Muscle of arm (tissue), 12 donors: ENCODE data around the gene FBXL20. TPM values are rescaled to one million over a fixed set of nuclear protein-coding genes. Genes with fewer than 3 reads are reported as not detected.
"Not testable (repeated sequence)": the region's sequence is repeated elsewhere in the genome, so short reads cannot be mapped to it uniquely, and the experiment has no call there.

Source experiments
- DNase-seq: peaks from one replicate; pipeline ENCODE4 v3.0.0-alpha.2; 2013
- polyA plus RNA-seq, 12 donors: library from polyadenylated mRNA; unstranded; fragments of 120-200 nt; gene quantifications; one replicate each; pipeline ENCODE4 v1.2.1, GENCODE V29; 2013; ENCODE audit not compliant: insufficient read length in 12 of 12

FBXL20 gene
- polyA plus RNA-seq, 12 donors = 6.5 to 11.7 (median 7.9) TPM; not detected in 1

- DNase-seq = no peak
Observed at GRCh38 chr17:39391448-39391847, 10.0 kb downstream of the FBXL20 start.

GRCh38 chr17:39385040-39385439, 16.4 kb downstream of the FBXL20 start:
- no peak for DNase-seq

GRCh38 chr17:39380144-39380543, 21.3 kb downstream of the FBXL20 start:
- DNase-seq = no peak

- no peak for DNase-seq
Observed at GRCh38 chr17:39376434-39376833, 25.0 kb downstream of the FBXL20 start.

GRCh38 chr17:39367805-39368204, 33.6 kb downstream of the FBXL20 start:
- DNase-seq = not testable (repeated sequence)

- no peak for DNase-seq
Observed at GRCh38 chr17:39365872-39366271, 35.6 kb downstream of the FBXL20 start.

- DNase-seq = peak; percentile 38
Observed at GRCh38 chr17:39365242-39365641, 36.2 kb downstream of the FBXL20 start.

- DNase-seq = peak; percentile 8
Observed at GRCh38 chr17:39364236-39365025, 37.0 kb downstream of the FBXL20 start.

- DNase-seq = no peak
Observed at GRCh38 chr17:39361064-39361463, 40.4 kb downstream of the FBXL20 start.

GRCh38 chr17:39360537-39360936, 40.9 kb downstream of the FBXL20 start:
- no peak for DNase-seq

GRCh38 chr17:39359994-39360393, 41.4 kb downstream of the FBXL20 start:
- DNase-seq = no peak

- no peak for DNase-seq
Observed at GRCh38 chr17:39357986-39358385, 43.4 kb downstream of the FBXL20 start.

- no peak for DNase-seq
Observed at GRCh38 chr17:39357488-39357887, 43.9 kb downstream of the FBXL20 start.

GRCh38 chr17:39352986-39353385, 48.4 kb downstream of the FBXL20 start:
- DNase-seq = no peak

- DNase-seq = peak; percentile 9
Observed at GRCh38 chr17:39352511-39352910, 48.9 kb downstream of the FBXL20 start.

GRCh38 chr17:39351508-39351907, 49.9 kb downstream of the FBXL20 start:
- no peak for DNase-seq

- no peak for DNase-seq
Observed at GRCh38 chr17:39349246-39349645, 52.2 kb downstream of the FBXL20 start.

GRCh38 chr17:39346863-39347262, 54.6 kb downstream of the FBXL20 start:
- not testable (repeated sequence) for DNase-seq

- DNase-seq = no peak
Observed at GRCh38 chr17:39341541-39341940, 59.9 kb downstream of the FBXL20 start.

- no peak for DNase-seq
Observed at GRCh38 chr17:39340731-39341130, 60.7 kb downstream of the FBXL20 start.

GRCh38 chr17:39339272-39339671, 62.2 kb downstream of the FBXL20 start:
- DNase-seq = no peak

- not testable (repeated sequence) for DNase-seq
Observed at GRCh38 chr17:39337649-39338048, 63.8 kb downstream of the FBXL20 start.

- DNase-seq = no peak
Observed at GRCh38 chr17:39335704-39336223, 65.7 kb downstream of the FBXL20 start.
